H4 (cell line): ENCODE results near the gene KRI1. TPM values are rescaled to one million over a fixed set of nuclear protein-coding genes. Genes with fewer than 3 reads are reported as not detected.
"Not testable (repeated sequence)": the region's sequence is repeated elsewhere in the genome, so short reads cannot be mapped to it uniquely, and the experiment has no call there.

Experiments used
- DNase-seq: peaks from one replicate; pipeline ENCODE4 v3.0.0-alpha.2; 2015; ENCODE audit warnings: low spot score
- total RNA-seq: library from RNA; depleted of rRNA; stranded (reverse); fragments of >200 nt; shearing (Covaris generic); gene quantifications from 2 replicates; pipeline ENCODE4 v1.2.3, GENCODE V29; 2014

KRI1 gene
- total RNA-seq, 1 experiment from 2014 or later: 8.3 TPM

DNA sequence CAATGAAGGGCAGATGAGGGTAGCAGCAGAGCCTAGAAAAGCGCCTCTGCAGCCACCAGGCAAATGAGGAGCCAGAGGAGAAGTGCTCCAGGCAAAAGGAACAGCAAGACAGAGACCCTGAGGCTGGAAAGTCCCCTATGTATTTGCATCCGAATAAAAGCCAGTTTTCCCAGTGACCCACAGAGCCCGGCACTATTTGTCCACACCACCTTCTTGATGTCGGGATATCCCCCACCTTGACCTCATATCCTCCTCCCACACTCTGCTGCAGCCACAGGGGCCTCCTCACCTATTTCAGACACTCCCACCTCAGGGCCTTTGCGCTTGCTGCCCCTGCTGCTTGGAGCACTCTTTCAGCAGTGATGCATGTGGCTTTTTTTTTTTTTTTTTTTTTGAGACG is 15.5 kb downstream of the KRI1 start:
- no peak for DNase-seq

DNA sequence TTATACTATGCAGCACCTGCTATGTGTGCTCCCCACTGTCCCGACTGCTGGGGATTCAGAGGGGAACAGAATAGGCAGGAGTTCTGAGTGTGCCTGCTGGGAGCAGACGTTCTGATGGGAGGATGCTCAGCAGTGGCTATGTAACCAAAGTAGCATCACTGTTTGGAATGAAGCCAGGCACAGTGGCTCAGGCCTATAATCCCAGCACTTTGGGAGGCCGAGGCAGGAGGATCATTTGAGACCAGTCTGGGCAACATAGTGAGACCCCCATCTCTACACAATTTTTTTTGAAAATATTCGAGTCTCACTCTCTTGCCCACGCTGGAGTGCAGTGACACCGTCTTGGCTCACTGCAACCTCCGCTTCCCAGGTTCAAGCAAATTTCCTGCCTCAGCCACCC is 16.1 kb downstream of the KRI1 start:
- no peak for DNase-seq

DNA sequence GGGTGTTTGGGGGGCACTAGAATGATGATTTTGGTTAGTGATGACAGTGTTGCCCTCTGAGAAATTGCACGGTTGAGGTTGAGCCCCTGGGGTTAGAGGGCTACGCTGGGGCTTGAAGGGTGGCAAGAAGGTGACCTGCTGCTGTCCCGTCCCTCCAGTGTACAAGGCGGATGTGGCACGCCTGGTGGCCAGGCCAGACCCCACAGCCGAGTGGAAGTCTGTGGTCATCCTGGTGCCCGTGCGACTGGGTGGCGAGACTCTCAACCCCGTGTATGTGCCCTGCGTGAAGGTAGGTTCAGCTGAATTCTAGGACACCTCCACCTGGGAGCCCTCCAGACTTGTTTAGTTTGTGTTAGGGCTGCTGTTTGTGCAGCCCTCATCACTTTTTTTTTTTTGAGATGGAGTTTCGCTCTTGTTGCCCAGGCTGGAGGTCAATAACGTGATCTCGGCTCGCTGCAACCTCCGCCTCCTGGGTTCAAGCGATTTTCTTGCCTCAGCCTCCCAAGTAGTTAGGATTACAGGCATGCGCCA is 17.0 kb downstream of the KRI1 start:
- DNase-seq: no peak

DNA sequence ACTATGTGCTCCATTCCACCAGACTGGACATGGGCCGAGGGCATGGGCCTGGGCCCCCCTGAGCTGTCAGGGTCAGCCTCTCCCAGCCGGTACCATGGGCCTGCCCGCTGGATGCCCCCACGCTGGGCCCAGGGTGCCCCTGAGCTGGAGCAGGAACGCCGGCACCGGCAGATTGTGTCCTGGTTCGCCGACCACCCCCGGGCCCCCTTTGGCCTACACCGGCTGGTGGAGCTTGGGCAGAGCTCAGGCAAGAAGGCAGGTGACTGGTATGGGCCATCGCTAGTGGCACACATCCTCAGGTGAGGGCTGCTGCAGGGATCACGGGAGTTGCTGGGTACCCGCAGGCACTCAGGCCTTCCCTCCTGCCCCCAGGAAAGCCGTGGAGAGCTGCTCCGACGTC is 19.0 kb downstream of the KRI1 start:
- no peak for DNase-seq

DNA sequence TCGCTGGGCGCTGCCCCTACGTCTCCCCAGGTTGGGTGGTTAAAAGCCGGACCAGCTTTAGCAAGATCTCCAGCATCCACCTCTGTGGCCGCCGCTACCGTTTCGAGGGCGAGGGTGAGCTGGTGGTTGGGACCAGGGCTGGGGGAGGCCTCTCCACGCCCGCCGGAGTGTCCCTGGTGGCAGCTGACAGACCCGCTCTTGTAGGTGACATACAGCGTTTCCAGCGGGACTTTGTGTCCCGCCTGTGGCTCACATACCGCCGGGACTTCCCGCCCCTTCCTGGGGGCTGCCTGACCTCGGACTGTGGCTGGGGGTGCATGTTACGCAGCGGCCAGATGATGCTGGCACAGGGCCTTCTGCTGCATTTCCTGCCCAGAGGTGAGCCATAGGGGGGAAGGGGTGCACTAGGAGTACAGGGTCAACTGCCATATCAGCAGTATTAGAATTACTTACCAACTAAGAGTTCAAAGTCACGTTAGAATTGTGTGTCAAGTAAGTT is 21.0 kb downstream of the KRI1 start:
- no peak for DNase-seq

DNA sequence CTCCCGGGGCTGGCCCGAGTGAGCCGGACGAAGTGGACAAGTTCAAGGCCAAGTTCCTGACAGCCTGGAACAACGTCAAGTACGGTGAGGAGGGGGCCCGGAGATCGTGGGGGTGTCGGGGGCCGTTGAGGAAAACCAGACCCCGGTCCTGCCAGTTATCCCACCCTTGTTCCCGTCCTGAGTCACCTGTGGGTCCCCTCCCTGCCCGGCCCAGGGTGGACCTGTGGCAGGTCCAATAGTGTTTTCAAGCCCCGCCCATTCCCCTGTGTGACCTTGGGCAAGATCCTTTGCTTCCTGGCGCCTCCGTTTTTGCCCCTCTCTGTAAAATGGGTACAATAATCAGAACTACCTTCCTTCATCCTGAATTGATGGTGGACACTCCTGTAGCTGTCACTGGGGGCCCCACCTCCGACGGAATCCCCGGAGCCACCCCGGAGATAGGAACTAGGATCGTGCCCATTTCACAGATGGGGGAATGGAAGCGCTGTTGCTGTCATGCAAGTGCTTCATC is 21.5 kb downstream of the KRI1 start:
- DNase-seq: no peak

DNA sequence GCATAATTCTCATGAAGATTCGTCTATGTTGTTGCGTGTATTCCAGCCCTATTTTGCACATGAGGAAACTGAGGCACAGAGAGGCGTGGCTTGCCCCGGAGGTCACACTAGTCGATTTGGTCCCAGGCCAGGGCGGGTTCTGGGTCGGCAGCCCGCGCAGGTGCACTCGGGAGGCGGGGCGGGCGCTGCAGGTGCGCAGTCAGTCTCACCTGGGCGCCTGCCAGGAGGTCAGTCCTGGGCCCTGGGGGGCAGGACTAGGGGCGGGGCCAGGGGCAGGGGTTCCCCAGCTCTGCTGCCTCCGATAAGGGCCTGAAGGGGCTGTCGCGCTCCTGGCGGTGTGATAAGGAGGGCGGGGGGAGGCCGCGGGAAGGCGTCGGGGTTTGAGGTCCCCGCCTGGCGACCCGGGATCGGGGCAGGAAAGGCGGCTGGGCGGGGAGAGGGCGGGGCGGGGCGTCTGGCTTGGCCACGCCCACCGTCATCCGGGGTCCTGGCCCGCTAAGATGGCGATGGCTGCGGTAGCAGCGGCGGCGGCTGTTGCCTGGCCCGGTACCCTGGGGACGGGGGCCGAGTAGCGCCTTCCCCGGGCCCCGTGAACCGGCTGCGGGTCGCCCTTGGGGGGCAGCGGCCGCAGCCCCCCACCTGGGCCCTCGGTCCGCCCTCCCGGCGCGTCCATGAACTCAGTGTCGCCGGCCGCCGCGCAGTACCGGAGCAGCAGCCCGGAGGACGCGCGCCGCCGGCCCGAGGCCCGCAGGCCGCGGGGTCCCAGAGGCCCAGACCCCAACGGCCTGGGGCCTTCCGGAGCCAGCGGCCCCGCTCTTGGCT is 22.2 kb downstream of the KRI1 start, which contains the start of gene ATG4D:
Gene ATG4D, plus strand, starts transcription at position 485 of the 822 bp plus-strand sequence. Its CDS starts 187 bp downstream, at position 672.
- DNase-seq: no peak

DNA sequence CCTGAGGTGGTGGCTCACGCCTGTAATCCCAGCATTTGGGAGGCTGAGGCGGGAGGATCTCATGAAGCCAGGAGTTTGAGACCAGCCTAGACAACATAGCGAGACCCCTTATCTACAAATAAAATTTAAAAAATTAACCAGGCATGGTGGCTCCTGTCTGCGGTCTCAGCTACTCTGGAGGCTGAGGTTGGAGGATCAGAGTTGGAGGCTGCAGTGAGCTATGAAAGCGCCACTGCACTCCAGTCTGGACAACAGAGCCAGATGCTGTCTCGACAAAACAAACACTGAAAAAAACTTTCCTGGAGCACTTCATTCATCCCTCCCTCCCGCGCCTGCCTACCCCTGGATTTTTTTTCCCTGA is 22.8 kb downstream of the KRI1 start:
- DNase-seq: no peak

DNA sequence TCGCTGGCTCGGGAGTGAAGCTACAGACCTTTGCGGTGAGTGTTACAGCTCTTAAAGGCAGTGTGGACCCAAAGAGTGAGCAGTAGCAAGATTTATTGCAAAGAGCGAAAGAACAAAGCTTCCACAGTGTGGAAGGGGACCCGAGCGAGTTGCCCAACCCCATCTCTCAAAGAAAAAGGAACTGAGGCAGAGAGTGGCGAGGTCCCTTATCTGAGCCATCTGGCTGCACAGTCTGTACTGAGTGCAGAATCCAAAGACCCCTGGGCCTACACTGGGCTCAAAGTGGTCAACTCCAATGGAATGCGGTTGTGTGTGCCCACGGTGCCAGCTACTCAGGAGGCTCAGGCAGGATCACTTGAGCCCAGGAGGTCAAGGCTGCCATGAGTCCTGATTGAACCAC is 26.8 kb downstream of the KRI1 start:
- not testable (repeated sequence) for DNase-seq

DNA sequence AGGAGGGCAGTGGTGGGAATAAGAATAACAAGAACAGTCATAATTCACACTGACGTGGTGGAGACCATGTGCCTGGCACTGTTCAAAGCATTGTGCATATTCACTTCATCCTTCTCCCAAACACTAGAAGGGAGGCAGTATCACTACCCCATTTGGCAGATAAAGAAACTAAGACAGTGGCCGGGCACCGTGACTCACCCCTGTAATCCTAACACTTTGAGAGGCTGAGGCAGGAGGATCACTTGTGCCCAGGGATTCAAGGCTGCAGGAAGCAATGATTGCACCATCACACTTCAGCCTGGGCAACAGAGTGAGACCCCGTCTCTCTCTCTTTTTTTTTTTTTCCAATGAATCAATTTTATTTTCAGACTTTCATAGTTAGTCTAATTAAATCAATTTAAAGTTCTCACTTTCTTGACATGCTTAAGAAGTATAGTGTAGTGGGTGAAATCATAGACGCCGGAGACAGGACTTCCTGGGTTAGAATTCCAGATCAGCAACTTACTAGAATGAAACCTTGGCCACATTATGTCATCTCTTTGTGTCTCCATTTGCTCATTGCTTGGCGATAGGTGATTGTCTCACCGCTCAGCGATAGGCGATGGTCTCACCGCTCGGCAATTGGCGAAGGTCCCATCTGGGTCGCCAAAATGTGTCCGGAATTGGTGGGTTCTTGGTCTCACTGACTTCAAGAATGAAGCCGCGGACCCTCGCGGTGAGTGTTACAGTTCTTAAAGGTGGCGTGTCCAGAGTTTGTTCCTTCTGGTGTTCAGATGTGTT is 27.4 kb downstream of the KRI1 start:
- DNase-seq: no peak

DNA sequence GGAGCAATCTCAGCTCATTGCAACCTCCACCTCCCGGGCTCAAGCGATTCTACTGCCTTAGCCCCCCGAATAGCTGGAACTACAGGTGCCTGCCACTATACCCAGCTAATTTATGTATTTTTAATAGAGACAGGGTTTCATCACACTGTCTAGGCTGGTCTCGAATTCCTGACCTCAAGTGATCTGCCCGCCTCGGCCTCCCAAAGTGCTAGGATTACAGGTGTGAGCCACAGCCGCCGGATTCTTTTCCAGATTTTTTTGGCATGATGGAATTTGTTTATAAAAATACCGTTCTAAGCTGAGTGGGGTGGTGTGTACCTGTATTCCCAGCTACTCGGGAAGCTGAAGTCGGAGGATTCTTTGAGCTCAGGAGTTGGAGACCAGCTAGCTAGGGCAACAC is 28.1 kb downstream of the KRI1 start:
- DNase-seq: no peak

DNA sequence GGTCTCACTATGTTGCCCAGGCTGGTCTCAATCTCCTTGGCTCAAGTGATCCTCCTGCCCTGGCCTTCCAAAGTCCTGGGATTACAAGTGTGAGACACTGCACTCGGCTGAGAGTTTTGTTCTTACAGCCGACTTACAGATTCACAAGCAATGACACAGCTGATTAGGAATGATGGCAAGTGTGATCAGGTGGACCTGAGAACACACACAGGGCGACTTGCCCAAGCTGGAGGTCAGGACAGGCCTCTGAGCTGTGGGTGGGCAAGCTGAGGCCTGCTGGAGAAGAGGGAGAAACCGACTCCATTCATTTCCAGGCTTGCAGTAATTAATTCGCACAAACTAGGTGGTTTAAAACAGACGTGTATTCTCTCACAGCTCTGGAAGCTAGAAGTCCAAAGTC is 30.2 kb downstream of the KRI1 start:
- no peak for DNase-seq

DNA sequence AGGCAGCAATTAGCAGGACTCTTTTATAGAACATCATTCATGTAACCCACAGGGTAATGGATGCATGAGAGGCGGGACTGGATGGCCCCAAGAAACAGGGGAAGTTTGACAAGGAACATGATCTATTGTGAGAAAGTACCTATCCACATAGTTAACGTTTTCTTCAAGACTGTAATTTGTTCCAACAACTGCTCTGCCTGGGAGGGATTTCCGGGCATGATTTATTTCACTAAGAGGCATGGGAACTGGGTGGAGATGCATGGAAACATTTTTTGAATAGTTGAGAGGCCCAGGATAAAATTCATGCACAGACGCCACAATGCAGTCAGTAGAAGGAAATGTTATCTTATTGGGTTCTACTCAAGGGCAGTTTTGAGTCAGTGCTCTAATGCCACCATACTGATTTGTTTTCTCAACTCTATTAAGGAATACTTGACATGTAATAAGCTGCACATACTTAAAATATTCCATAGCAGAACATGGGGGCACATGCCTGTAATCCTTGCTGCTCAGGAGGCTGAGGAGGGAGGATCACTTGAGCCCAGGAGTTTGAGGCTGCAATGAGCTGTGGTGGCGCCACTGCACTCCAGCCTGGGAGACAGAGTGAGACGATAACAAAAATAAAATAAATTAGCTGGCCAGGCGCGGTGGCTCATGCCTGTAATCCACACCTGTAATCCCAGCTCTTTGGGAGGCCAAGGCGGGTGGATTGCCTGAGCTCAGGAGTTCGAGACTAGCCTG is 32.0 kb downstream of the KRI1 start:
- DNase-seq: no peak

DNA sequence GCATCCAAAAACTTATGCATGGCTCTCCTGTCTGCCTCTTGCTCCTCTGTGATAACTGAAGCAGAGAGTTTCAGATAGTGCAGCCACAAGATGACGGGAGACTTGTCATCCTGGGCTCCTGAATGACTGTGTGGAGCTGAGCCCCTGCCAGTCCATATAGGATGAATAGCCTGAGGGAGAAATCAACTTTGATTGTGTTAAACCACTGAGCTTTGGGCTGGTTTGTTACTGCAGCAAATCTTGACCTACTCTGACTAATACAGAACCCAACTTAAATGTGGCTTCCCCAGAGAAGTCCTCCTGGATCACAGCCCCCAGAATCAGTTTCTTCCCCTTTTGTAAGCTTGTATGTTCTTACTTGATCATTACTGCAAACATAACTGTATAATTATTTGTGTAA is 33.4 kb downstream of the KRI1 start:
- DNase-seq: no peak

DNA sequence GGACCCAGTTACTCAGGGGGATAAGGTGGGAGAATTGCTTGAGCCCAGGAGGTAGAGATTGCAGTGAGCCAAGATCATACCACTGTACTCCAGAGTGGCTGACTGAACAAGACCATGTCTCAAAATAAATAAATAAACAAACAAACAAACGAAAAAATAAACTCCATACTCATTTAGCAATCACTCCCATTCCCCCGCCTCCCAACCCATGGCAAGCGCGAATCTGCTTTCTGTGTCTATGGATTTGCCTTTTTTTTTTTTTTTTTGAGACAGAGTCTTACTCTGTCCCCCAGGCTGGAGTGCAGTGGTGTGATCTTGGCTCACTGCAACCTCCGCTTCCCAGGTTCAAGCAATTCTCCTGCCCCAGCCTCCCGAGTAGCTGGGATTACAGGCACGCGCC is 38.9 kb downstream of the KRI1 start:
- not testable (repeated sequence) for DNase-seq

DNA sequence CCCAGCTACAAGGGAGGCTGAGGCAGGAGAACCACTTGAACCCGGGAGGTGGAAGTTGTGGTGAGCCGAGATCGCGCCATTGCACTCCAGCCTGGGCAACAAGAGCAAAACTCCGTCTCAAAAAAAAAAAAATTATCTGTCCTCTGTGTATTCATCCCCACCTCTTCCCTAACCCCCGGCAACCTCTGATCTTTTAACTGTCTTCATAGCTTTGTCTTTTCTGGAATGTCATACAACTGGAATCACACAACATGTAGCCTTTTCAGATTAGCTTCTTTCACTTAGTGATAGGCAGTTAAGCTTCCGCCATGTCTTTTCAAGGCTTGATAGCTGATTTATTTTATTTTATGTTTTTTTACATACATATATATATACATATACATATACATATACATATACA is 40.2 kb downstream of the KRI1 start:
- no peak for DNase-seq

DNA sequence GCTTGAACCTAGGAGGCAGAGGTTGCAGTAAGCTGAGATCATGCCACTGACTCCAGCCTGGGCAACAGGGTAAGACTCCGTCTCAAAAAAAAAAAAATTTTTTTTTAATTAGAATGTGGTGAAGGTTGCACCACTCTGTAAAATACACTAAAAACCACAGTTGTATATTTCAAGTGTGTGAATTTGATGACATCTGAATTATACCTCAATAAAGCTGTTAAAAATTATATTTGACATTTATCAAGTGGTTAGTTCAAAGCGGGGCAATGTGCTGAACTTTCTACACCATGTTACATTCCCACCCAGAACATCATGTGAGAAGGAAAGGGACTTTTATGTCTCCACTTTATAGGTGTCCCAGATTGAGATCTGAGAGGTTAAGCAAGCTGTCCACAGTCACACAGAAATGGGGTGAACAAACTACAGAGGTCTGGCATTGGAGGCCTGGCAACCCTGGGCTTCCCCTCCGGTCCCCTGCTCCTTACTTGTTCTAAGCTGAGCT is 42.6 kb downstream of the KRI1 start:
- DNase-seq: no peak

DNA sequence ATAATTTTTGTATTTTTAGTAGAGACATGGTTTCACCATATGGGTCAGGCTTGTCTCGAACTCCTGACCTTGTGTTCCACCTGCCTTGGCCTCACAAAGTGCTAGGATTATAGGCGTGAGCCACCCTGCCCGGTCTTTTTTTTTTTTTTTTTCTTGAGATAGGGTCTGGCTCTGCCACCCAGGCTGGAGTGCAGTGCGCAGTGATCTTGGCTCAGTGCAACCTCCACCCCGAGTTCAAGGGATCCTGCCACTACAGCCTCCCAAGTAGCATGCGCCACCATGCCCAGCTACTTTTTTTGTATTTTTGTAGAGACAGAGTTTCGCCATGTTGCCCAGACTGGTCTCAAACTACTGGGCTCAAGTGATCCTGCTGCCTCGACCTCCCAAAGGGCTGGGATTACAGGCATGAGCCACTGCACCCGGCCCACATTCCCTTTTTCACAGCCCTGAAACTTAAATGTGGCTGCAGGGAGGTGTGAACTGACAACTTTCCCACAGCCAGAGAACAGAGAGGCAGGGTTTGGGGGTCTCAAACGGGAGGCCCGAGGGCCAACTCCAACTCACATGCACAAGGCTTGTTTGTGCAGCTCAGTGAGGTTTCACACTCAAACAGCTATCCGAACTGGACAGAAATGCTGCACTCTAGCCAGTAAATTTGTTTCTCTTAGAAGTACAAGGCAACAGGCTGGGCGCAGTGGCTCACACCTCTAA is 44.2 kb downstream of the KRI1 start:
- no peak for DNase-seq

DNA sequence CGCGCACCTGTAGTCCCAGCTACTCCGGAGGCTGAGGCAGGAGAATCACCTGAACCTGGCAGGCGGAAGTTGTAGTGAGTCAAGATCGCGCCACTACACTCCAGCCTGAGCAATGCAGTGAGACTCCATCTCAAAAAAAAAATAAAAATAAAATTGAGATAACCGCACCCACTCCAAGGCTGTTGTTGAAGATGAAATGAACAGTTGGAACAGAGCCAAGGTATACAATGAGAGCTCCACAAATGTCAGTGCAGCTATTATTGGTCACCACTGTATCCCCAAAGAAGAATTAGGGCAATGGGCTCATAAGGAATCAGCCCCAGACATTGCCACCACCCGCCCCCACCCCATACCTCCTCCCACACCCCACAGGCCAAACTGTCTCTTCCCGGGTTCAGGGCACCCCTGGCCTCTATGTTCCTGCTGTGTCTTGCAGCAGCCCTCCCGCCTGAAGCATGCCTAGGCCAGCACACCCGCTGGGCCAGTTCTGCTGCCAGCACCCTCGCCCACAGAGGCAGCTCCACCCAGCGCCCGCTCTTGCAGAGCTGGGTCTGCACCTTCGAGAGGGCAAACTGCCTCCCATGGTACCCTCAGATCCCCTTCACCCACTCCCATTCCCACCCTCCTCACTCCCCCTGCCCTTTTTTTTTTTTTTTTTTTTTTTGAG is 45.0 kb downstream of the KRI1 start:
- no peak for DNase-seq

DNA sequence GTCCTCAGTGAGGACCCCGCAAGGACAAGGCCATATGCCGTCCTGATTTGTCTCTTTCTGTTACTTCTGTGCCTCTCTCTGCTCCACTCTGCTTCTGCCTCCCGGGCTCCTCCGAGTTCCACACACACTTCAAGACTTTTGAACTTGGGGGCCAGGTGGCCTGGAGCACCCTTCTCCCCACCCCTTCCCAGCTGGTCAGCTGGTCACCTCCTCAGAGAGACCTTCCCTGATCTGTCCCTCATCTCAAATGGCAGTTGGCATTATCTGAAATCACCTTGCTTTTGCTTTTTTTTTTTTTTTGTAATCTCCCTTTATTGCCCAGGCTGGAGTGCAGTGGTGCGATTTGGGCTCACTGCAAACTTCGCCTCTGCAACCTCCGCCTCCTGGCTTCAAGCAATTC is 46.4 kb downstream of the KRI1 start:
- DNase-seq: no peak
